GM23338 (cell line): ENCODE results near the gene SBF1.
"Not testable (repeated sequence)": the region's sequence is repeated elsewhere in the genome, so short reads cannot be mapped to it uniquely, and the experiment has no call there.

Experiments used
- CREB1 ChIP-seq: fragments of 250-450 bp; sonication (Bioruptor Pico); IDR thresholded peaks from 2 replicates; pipeline ENCODE4 v1.5.0; 2020; ENCODE audit warnings: low read depth, mild to moderate bottlenecking, moderate library complexity
- CTCF ChIP-seq, 2 experiments: fragments of 200-600 bp in 1 of 2; sonication (generic) in 1 of 2; conservative IDR thresholded peaks; 2 replicates each; pipeline versions ENCODE4 v1.5.1 to v1.6.1; 2016 to 2017; ENCODE audit warnings: antibody characterized with exemption in 2 of 2, low read depth in 2 of 2, mild to moderate bottlenecking in 2 of 2, moderate library complexity in 1 of 2
- ETS1 ChIP-seq: IDR thresholded peaks from 2 replicates; pipeline ENCODE4 v1.6.1; 2016; ENCODE audit warnings: antibody characterized with exemption
- EZH2 ChIP-seq: fragments of 200-600 bp; sonication (generic); IDR thresholded peaks from one replicate; pipeline ENCODE4 v1.8.0; 2017; ENCODE audit warnings: antibody characterized with exemption, mild to moderate bottlenecking, low read depth; ENCODE audit not compliant: unreplicated experiment
- EZH2phosphoT487 ChIP-seq: fragments of 200-600 bp; sonication (generic); IDR thresholded peaks from one replicate; pipeline ENCODE4 v1.8.1; 2018; ENCODE audit warnings: antibody characterized with exemption; ENCODE audit not compliant: unreplicated experiment
- POLR2AphosphoS5 ChIP-seq: IDR thresholded peaks from 2 replicates; pipeline ENCODE4 v1.6.1; 2016; ENCODE audit warnings: antibody characterized with exemption, low read depth
- REST ChIP-seq: IDR thresholded peaks from one replicate; pipeline ENCODE4 v1.6.1; 2018; ENCODE audit warnings: antibody characterized with exemption; ENCODE audit not compliant: unreplicated experiment

GRCh38 chr22:50408954-50409353 lies 65.9 kb downstream of the SBF1 start:
- TF ChIP-seq CTCF (conservative IDR thresholded peaks at IDR 0.05; ENCODE audit: low read depth in 2 of 2); EZH2phosphoT487; REST; EZH2; ETS1; POLR2AphosphoS5; CREB1 (CRISPR knock-in tag): not testable (repeated sequence)
